Measurements from ENCODE around the gene TEX13A. TPM values are rescaled to one million over a fixed set of nuclear protein-coding genes. Genes with fewer than 3 reads are reported as not detected.

Gene TEX13A
- total RNA-seq, 1 donor from 2014 or later = not detected

DNA sequence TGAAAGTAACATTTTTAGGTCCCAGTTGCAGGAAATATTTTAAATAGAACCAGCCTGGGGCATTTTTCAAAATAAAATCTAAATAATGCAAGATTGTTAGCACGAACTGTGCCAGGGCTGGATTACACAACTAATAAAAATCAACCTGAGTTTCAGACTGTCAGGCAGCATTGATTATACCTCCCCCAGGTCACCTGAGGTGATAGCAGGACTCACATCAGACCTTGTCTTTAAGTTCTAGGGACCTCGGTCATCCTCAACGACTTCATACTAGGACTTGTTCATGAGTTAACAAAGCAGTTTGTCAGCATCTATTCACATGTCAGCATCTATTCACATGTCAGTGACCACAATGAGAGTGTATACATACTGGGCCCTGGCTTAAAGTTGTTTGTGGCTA lies 8.7 kb upstream of the TEX13A start:
- Mint-ChIP-seq H3K27me3 (ENCODE audit: unreplicated experiment) (no peaks in the 10 kb centered on the region), H3K4me3 (ENCODE audit: unreplicated experiment) (no peak overlapping the region), H3K9me3 (ENCODE audit: unreplicated experiment) (no peaks in the 10 kb centered on the region), H3K27ac (ENCODE audit: unreplicated experiment) (no peak overlapping the region), H3K4me1 (ENCODE audit: unreplicated experiment) (no peaks in the 10 kb centered on the region), H3K36me3 (ENCODE audit: unreplicated experiment) (no peaks in the 10 kb centered on the region)
- TF ChIP-seq, protein P1, sequence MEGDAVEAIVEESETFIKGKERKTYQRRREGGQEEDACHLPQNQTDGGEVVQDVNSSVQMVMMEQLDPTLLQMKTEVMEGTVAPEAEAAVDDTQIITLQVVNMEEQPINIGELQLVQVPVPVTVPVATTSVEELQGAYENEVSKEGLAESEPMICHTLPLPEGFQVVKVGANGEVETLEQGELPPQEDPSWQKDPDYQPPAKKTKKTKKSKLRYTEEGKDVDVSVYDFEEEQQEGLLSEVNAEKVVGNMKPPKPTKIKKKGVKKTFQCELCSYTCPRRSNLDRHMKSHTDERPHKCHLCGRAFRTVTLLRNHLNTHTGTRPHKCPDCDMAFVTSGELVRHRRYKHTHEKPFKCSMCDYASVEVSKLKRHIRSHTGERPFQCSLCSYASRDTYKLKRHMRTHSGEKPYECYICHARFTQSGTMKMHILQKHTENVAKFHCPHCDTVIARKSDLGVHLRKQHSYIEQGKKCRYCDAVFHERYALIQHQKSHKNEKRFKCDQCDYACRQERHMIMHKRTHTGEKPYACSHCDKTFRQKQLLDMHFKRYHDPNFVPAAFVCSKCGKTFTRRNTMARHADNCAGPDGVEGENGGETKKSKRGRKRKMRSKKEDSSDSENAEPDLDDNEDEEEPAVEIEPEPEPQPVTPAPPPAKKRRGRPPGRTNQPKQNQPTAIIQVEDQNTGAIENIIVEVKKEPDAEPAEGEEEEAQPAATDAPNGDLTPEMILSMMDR (IDR thresholded peaks at IDR 0.05) = no peak
- no peak for DNase-seq (ENCODE audit: extremely low spot score, unreplicated experiment)

DNA sequence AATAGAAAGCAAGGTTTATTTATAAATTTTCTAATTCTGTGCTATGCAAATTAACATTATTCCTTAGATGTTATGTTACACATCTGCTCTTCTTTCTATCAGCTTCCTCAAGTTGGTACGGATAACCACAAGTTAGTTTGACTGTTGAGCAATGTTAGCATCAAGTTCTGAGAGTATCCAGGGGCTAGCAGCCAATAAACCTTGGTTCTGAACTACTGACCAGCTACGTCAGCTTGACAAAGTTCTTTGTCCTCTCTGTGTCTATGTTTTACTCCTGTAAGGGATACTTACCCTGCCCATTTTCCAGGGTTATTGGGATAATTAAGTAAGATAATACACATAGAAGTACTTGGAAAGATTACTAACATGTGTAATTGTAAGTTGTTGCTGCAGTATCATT lies 8.1 kb upstream of the TEX13A start:
- H3K4me1 Mint-ChIP-seq (ENCODE audit: unreplicated experiment) = no peaks in the 10 kb centered on the region
- H3K36me3 Mint-ChIP-seq (ENCODE audit: unreplicated experiment) = no peaks in the 10 kb centered on the region
- no peak overlapping the region for H3K27ac Mint-ChIP-seq (ENCODE audit: unreplicated experiment)
- TF ChIP-seq, protein P1 (IDR thresholded peaks at IDR 0.05) = no peak
- DNase-seq (ENCODE audit: extremely low spot score, unreplicated experiment) = no peak
- H3K4me3 Mint-ChIP-seq (ENCODE audit: unreplicated experiment) = no peak overlapping the region
- no peaks in the 10 kb centered on the region for H3K9me3 Mint-ChIP-seq (ENCODE audit: unreplicated experiment)
- peaks cover 4% of the 10 kb centered on the region for H3K27me3 Mint-ChIP-seq (ENCODE audit: unreplicated experiment)

DNA sequence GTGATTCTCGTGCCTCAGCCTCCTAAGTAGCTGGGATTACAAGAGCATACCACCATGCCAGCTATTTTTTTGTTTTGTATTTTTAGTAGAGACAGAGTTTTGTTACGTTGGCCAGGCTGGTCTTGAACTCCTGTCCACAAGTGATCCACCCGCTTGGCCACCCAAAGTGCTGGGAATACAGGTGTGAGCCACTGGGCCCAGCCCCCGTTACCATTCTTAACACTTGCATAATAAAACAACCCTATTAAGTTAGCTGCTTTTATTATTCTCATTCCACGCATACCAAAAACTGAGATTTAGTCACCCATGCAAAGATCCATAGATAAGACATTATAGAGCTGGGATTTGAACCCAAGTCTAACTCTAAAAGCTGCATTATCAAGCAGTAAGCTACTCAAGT lies 6.0 kb upstream of the TEX13A start:
- TF ChIP-seq, protein P1 (IDR thresholded peaks at IDR 0.05) = no peak
- Mint-ChIP-seq H3K36me3 (ENCODE audit: unreplicated experiment) (no peaks in the 10 kb centered on the region), H3K4me3 (ENCODE audit: unreplicated experiment) (no peak overlapping the region), H3K4me1 (ENCODE audit: unreplicated experiment) (no peaks in the 10 kb centered on the region), H3K9me3 (ENCODE audit: unreplicated experiment) (peaks cover 9% of the 10 kb centered on the region), H3K27me3 (ENCODE audit: unreplicated experiment) (peaks cover 6% of the 10 kb centered on the region), H3K27ac (ENCODE audit: unreplicated experiment) (no peak overlapping the region)
- no peak for DNase-seq (ENCODE audit: extremely low spot score, unreplicated experiment)

DNA sequence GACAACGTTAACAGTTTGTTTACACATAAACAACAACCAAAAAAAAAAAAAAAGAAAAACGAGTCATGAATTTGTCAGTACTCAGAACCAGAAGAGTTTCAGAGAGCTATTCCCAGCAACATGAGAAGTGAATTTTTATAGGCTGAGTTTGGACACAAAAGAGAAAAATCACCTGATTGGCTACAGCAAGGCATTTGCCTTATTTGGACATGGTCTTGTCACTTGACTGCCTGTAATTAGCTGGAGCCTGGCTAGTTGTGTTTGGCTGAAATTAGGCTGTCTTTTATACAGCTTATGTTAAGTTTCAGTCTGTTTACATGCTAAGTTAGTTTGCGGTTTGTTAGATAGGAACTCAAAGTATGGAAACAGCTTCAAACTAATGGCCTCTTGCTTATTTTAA lies 880 bp upstream of the TEX13A start:
- H3K4me3 Mint-ChIP-seq (ENCODE audit: unreplicated experiment) = no peak overlapping the region
- TF ChIP-seq, protein P1 (IDR thresholded peaks at IDR 0.05) = no peak
- no peak for DNase-seq (ENCODE audit: extremely low spot score, unreplicated experiment)
- peaks cover 21% of the 10 kb centered on the region for H3K9me3 Mint-ChIP-seq (ENCODE audit: unreplicated experiment)
- H3K4me1 Mint-ChIP-seq (ENCODE audit: unreplicated experiment) = no peaks in the 10 kb centered on the region
- no peak overlapping the region for H3K27ac Mint-ChIP-seq (ENCODE audit: unreplicated experiment)
- no peaks in the 10 kb centered on the region for H3K36me3 Mint-ChIP-seq (ENCODE audit: unreplicated experiment)
- peaks cover 6% of the 10 kb centered on the region for H3K27me3 Mint-ChIP-seq (ENCODE audit: unreplicated experiment)

DNA sequence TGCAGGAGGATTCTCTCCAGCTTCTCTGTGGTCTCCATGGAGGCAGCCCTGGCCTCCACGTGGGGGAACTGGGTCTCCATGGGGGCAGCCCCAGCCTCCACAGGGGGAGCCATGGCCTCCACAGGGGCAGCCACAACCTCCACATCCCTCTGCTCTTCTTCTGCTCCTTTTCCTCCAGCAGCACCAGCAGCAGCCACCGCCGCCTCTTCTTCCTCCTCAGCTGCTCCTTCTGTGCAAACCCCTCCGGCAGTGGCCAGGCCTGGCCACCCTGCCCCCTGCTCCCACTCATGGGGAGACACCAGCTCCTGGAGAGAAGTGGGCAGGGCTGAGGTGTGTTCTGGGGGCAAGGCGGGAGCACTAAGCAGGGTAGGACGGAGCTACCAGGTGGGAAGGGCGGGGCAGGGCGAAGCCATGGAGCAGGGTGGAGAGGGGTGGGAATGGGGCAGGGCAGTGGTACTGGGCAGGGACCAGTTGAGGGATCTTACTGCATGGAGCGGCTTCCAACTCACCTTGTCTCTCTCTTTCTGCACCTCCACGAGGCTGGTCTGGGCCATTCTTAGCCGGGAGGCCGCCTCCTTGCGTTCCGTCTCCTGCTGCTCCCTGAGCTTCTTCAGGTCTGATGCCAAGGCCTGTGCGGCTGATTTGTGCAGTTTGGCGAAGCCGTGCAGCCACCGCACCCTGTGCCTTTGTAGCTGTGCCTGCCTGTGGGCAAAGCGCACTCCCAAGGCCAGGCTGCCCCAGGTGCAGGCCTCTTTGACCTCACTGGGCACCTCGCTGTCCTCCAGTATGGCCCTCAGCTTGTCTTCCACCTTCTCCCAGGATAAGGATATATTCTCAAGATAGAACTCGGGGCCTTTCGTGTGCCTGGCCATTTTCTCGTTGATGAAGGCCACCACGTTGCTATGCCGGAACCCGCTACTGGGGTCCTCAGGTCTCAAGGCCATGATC lies 766 bp downstream of the TEX13A start:
- no peak for DNase-seq (ENCODE audit: extremely low spot score, unreplicated experiment)
- Mint-ChIP-seq H3K27me3 (ENCODE audit: unreplicated experiment) (peaks cover 7% of the 10 kb centered on the region), H3K4me3 (ENCODE audit: unreplicated experiment) (no peak overlapping the region), H3K4me1 (ENCODE audit: unreplicated experiment) (no peaks in the 10 kb centered on the region), H3K27ac (ENCODE audit: unreplicated experiment) (no peak overlapping the region), H3K9me3 (ENCODE audit: unreplicated experiment) (peaks cover 32% of the 10 kb centered on the region), H3K36me3 (ENCODE audit: unreplicated experiment) (no peaks in the 10 kb centered on the region)
- TF ChIP-seq, protein P1 (IDR thresholded peaks at IDR 0.05) = no peak
